Lung (tissue), 16 donors: Measurements from ENCODE around the gene FSHR. TPM values are rescaled to one million over a fixed set of nuclear protein-coding genes. Genes with fewer than 3 reads are reported as not detected.

Experiments
- ATAC-seq: fragments of 200-7000 bp; cut with Tn5 transposase; one replicate; pipeline ENCODE4 v1.9.1; 2020; ENCODE audit warnings: moderate number of reproducible peaks; ENCODE audit not compliant: insufficient read depth, low FRiP score
- DNase-seq, 3 donors: peaks; one replicate each; pipeline ENCODE4 v3.0.0-alpha.2; 2013 to 2017
- H3K27ac ChIP-seq, 2 donors: one replicate each; pipeline ENCODE4 v1.5.1; 2013; ENCODE audit warnings: mild to moderate bottlenecking in 2 of 2, moderate library complexity in 2 of 2, control low read depth in 1 of 2, inconsistent platforms in 1 of 2, low read depth in 1 of 2, low read length in 1 of 2
- H3K27me3 ChIP-seq, 3 donors: one replicate each; pipeline ENCODE4 v1.5.1; 2013; ENCODE audit warnings: low read length in 2 of 3; ENCODE audit not compliant: control insufficient read depth in 3 of 3, insufficient read depth in 3 of 3
- H3K36me3 ChIP-seq, 4 donors: one replicate each; pipeline ENCODE4 v1.5.1; 2013; ENCODE audit warnings: low read length in 4 of 4, mild to moderate bottlenecking in 1 of 4, moderate library complexity in 1 of 4; ENCODE audit not compliant: control insufficient read depth in 4 of 4, insufficient read depth in 4 of 4
- H3K4me1 ChIP-seq, 5 donors: one replicate each; pipeline ENCODE4 v1.5.1; 2013; ENCODE audit warnings: low read length in 5 of 5, mild to moderate bottlenecking in 2 of 5, moderate library complexity in 1 of 5; ENCODE audit not compliant: control insufficient read depth in 5 of 5, insufficient read depth in 5 of 5
- H3K4me3 ChIP-seq: one replicate; pipeline ENCODE4 v1.5.1; 2013; ENCODE audit warnings: mild to moderate bottlenecking, control low read depth, moderate library complexity
- H3K9ac ChIP-seq, 2 donors: one replicate each; pipeline ENCODE4 v1.5.1; 2013; ENCODE audit warnings: low read length in 2 of 2, control low read depth in 1 of 2; ENCODE audit not compliant: insufficient read depth in 1 of 2
- H3K9me3 ChIP-seq, 4 donors: one replicate each; pipeline ENCODE4 v1.5.1; 2013; ENCODE audit warnings: low read length in 3 of 4, mild to moderate bottlenecking in 1 of 4, moderate library complexity in 1 of 4; ENCODE audit not compliant: control insufficient read depth in 4 of 4, insufficient read depth in 3 of 4
- WGBS, 2 donors: extraction: QIAGEN DNeasy Blood & Tissue Kit; methylation state at CpG; one replicate each; pipeline ENCODE4 v1.1.7; 2013; 5-methylcytosine and 5-hydroxymethylcytosine counted together
- long read RNA-seq, 5 donors: transcript quantifications; one replicate each; lab custom pipeline, GENCODE V29; 2026
- polyA plus RNA-seq, 2 donors: library from polyadenylated mRNA; stranded (reverse); fragments of 200-250 nt; gene quantifications; one replicate each; pipeline ENCODE4 v1.2.1, GENCODE V29; 2013
- total RNA-seq, 2 donors: library from RNA; depleted of rRNA in 1 of 2; stranded (reverse); fragments of >200 nt in 1 of 2; gene quantifications; one replicate each; pipeline ENCODE4 v1.2.1, GENCODE V29; 2014 to 2021
- TF ChIP-seq, protein P1 (sequence below): IDR thresholded peaks from 2 replicates; pipeline ENCODE4 v1.5.1; 2012; ENCODE audit warnings: mild to moderate bottlenecking; ENCODE audit errors: control extremely low read depth, extremely low read depth
- donor health status: control.
- donor health status: control.
- donor health status: Bipolar disorder and iron deficiency.
- donor health status: healthy.
- donor health status: DM: yes; HTN: yes; CAD: no.

The FSHR gene, protein sequence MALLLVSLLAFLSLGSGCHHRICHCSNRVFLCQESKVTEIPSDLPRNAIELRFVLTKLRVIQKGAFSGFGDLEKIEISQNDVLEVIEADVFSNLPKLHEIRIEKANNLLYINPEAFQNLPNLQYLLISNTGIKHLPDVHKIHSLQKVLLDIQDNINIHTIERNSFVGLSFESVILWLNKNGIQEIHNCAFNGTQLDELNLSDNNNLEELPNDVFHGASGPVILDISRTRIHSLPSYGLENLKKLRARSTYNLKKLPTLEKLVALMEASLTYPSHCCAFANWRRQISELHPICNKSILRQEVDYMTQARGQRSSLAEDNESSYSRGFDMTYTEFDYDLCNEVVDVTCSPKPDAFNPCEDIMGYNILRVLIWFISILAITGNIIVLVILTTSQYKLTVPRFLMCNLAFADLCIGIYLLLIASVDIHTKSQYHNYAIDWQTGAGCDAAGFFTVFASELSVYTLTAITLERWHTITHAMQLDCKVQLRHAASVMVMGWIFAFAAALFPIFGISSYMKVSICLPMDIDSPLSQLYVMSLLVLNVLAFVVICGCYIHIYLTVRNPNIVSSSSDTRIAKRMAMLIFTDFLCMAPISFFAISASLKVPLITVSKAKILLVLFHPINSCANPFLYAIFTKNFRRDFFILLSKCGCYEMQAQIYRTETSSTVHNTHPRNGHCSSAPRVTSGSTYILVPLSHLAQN
- total RNA-seq (not detected), polyA plus RNA-seq (not detected)
- long read RNA-seq, donor 1: 0 reads
- long read RNA-seq, donor 2: 0 reads
- long read RNA-seq, donor 3: 0 reads
- long read RNA-seq, donor 4: 0 reads
- long read RNA-seq, donor 5: 0 reads

DNA sequence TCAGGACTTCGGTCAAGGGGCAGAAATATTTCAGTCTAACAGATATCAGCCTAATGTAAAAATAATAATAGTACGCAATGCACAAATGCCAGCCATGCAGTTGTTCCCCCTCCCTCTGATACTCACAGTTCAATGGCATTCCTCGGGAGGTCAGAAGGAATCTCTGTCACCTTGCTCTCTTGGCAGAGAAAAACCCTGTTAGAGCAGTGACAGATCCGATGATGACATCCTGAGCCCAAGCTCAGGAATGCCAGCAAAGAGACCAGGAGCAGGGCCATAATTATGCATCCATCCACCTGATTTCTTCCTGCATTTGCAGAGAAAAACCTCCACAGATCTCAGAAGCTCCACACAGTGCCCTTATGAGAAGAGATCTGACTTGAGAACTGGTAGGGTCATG lies at the start of gene FSHR:
Gene FSHR, minus strand, starts transcription at position 376 of the 400 bp plus-strand sequence. Its CDS starts 98 bp downstream, at position 278.
- no peaks in the 10 kb centered on the region for H3K9me3 ChIP-seq
- H3K27me3 ChIP-seq: no peaks in the 10 kb centered on the region
- H3K9ac ChIP-seq: no peak within 1 kb of the TSS
- H3K4me3 ChIP-seq: no peak within 1 kb of the TSS
- no peak within 1 kb of the TSS for H3K27ac ChIP-seq
- WGBS, 2 donors: 50 to 69% methylated on average over 4 of the region's 4 CpGs
- no peaks in the 10 kb centered on the region for H3K36me3 ChIP-seq
- ATAC-seq: no peak
- no peaks in the 10 kb centered on the region for H3K4me1 ChIP-seq
- TF ChIP-seq, protein P1, sequence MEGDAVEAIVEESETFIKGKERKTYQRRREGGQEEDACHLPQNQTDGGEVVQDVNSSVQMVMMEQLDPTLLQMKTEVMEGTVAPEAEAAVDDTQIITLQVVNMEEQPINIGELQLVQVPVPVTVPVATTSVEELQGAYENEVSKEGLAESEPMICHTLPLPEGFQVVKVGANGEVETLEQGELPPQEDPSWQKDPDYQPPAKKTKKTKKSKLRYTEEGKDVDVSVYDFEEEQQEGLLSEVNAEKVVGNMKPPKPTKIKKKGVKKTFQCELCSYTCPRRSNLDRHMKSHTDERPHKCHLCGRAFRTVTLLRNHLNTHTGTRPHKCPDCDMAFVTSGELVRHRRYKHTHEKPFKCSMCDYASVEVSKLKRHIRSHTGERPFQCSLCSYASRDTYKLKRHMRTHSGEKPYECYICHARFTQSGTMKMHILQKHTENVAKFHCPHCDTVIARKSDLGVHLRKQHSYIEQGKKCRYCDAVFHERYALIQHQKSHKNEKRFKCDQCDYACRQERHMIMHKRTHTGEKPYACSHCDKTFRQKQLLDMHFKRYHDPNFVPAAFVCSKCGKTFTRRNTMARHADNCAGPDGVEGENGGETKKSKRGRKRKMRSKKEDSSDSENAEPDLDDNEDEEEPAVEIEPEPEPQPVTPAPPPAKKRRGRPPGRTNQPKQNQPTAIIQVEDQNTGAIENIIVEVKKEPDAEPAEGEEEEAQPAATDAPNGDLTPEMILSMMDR: no peak
- DNase-seq: no peak

DNA sequence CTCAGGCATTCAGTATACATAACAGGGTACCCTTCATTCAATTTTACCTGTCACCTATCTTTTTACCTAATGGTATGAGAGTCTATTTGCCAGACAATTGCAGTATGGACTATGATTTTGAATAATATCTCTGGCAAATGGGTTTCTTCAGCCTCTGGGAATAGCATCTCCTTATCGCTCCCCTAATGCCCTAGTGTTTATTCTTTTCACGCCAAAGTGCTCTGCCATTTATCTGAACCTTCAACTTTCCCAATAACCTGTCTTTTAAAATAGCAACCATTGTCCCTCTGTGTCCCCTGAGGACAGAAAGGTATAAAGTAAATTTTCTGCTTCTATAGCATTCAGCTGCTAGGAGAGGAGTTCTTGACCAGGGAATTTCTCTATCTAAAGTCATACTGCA lies 45.0 kb upstream of the FSHR start:
- no peak overlapping the region for H3K27ac ChIP-seq
- no peaks in the 10 kb centered on the region for H3K27me3 ChIP-seq
- ATAC-seq: no peak
- no peaks in the 10 kb centered on the region for H3K9me3 ChIP-seq
- H3K36me3 ChIP-seq: no peaks in the 10 kb centered on the region
- no peak overlapping the region for H3K4me3 ChIP-seq
- no peak for DNase-seq
- H3K9ac ChIP-seq: no peak overlapping the region
- 87 to 88% methylated on average over 2 of the region's 2 CpGs for WGBS, 2 donors
- no peaks in the 10 kb centered on the region for H3K4me1 ChIP-seq
- TF ChIP-seq, protein P1: no peak

DNA sequence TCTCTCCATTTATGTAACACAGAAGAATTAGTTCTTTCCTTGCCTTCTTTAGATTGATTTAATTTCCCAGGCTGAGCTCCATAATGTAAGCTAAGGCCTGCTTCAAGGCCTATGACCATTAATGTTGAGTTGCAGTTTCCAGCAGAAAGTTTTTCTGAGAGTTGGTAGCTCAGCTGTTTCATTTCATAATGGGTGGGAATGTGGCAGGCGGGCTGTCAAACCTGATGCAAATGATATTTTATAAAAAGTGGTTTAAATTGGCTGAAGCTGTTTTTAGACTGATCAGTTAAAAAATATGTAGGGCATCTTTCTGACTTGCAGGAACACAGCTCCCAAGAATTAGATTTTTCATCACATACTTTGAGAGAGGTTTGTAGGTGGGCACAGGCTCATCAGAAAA lies 40.4 kb upstream of the FSHR start:
- Histone ChIP-seq H3K27me3 (no peaks in the 10 kb centered on the region), H3K9me3 (no peaks in the 10 kb centered on the region), H3K27ac (no peak overlapping the region), H3K4me3 (no peak overlapping the region), H3K4me1 (no peaks in the 10 kb centered on the region), H3K36me3 (no peaks in the 10 kb centered on the region), H3K9ac (no peak overlapping the region)
- WGBS, 2 donors: 95 to 98% methylated on average over 1 of the region's 1 CpG
- no peak for DNase-seq
- TF ChIP-seq, protein P1: no peak
- no peak for ATAC-seq
